Spleen (tissue), 11 donors: ENCODE data around the gene C4orf50. TPM values are rescaled to one million over a fixed set of nuclear protein-coding genes. Genes with fewer than 3 reads are reported as not detected.

Source experiments
- DNase-seq: peaks from one replicate; pipeline ENCODE4 v3.0.0-alpha.2; 2020
- H3K27ac ChIP-seq, 8 donors: fragments of 200-600 bp; sonication (generic) in 7 of 8; 1 replicate in 4 of 8; 2 replicates in 4 of 8; pipeline versions ENCODE4 v1.5.0 to v1.8.0; 2016 to 2021; ENCODE audit warnings: inconsistent platforms in 4 of 8, mild to moderate bottlenecking in 4 of 8, moderate library complexity in 1 of 8
- H3K27me3 ChIP-seq, 7 donors: fragments of 200-600 bp; sonication (generic) in 6 of 7; replicated peaks in 1 of 7; 1 replicate in 4 of 7; 2 replicates in 3 of 7; pipeline versions ENCODE4 v1.5.0 to v1.8.0; 2016 to 2021; ENCODE audit warnings: inconsistent platforms in 3 of 7, mild to moderate bottlenecking in 1 of 7
- H3K36me3 ChIP-seq, 6 donors: fragments of 200-600 bp; sonication (generic) in 5 of 6; 1 replicate in 4 of 6; 2 replicates in 2 of 6; pipeline versions ENCODE4 v1.5.0 to v1.8.0; 2016 to 2021; ENCODE audit warnings: inconsistent platforms in 2 of 6
- H3K4me1 ChIP-seq, 6 donors: fragments of 200-600 bp; sonication (generic) in 5 of 6; 1 replicate in 3 of 6; 2 replicates in 3 of 6; pipeline versions ENCODE4 v1.5.0 to v1.8.0; 2016 to 2021; ENCODE audit warnings: inconsistent platforms in 3 of 6
- H3K4me3 ChIP-seq, 8 donors: fragments of 200-600 bp; sonication (generic) in 7 of 8; 1 replicate in 4 of 8; 2 replicates in 4 of 8; pipeline versions ENCODE4 v1.5.0 to v1.8.0; 2016 to 2021; ENCODE audit warnings: inconsistent platforms in 4 of 8, mild to moderate bottlenecking in 4 of 8, moderate library complexity in 2 of 8
- H3K9me3 ChIP-seq, 8 donors: fragments of 200-600 bp; sonication (generic) in 7 of 8; 1 replicate in 4 of 8; 2 replicates in 4 of 8; pipeline versions ENCODE4 v1.5.0 to v1.8.0; 2016 to 2021; ENCODE audit warnings: inconsistent platforms in 4 of 8
- CTCF ChIP-seq, 11 experiments: fragments of 200-600 bp in 7 of 11; fragments of 450-650 bp in 4 of 11; sonication (generic) in 4 of 11; IDR thresholded peaks in 8 of 11; conservative IDR thresholded peaks in 3 of 11; 1 replicate in 7 of 11; 2 replicates in 4 of 11; pipeline versions ENCODE4 v1.4.0 to v1.8.0; 2016 to 2021; ENCODE audit warnings: antibody characterized with exemption in 11 of 11, inconsistent platforms in 4 of 11, mild to moderate bottlenecking in 1 of 11
- POLR2A ChIP-seq, 3 donors: fragments of 450-650 bp; IDR thresholded peaks; one replicate each; pipeline ENCODE4 v1.5.1; 2017; ENCODE audit warnings: antibody characterized with exemption in 3 of 3, mild to moderate bottlenecking in 1 of 3
- POLR2AphosphoS5 ChIP-seq, 3 donors: sonication (generic); formaldehyde crosslinking; IDR thresholded peaks; one replicate each; pipeline ENCODE4 v1.5.1; 2017; ENCODE audit warnings: antibody characterized with exemption in 3 of 3
- WGBS, 5 donors: extraction: QIAGEN DNeasy Blood & Tissue Kit in 3 of 5; methylation state at CpG; one replicate each; pipeline versions ENCODE4 v1.1.5 to v1.1.7; 2013 to 2018; 5-methylcytosine and 5-hydroxymethylcytosine counted together
- intact Hi-C: fragments of 100-400 bp; cut with DNase I; formaldehyde crosslinking; loops from one replicate; pipeline ENCODE4 v1.15.0; 2023; ENCODE audit warnings: low total_unique reads
- polyA plus RNA-seq, 3 donors: library from polyadenylated mRNA; stranded (reverse); fragments of 200-250 nt; gene quantifications; one replicate each; pipeline ENCODE4 v1.2.1, GENCODE V29; 2013
- total RNA-seq, 7 donors: library from RNA; depleted of rRNA in 3 of 7; stranded (reverse); fragments of >200 nt in 3 of 7; fragmentation: NEBNext Ultra II Directional in 4 of 7; extraction: Animal tissue kit (Norgen Biotek cat#: 25700) in 4 of 7; gene quantifications; one replicate each; pipeline versions ENCODE4 v1.1.0 to v1.2.1, GENCODE V29; 2016 to 2021
- donor health status: healthy with polysubstance abuse.
- donor health status: DM: no; HTN: no; CAD: no; lungs with moderate emphysema.
- donor health status: DM: no; HTN: no; CAD: no.
- donor health status: Bipolar disorder and iron deficiency.
- donor health status: healthy.
- donor health status: DM: no; HTN: no; CAD: no.
- donor health status: DM: yes; HTN: yes; CAD: no.

Gene C4orf50
- total and polyA plus RNA-seq, 10 donors: 0.02 to 2.5 (median 0.30) TPM

GRCh38 chr4:6030679-6031078, 12.4 kb upstream of the C4orf50 start:
- Histone ChIP-seq H3K27ac (no peak overlapping the region), H3K36me3 (no peaks in the 10 kb centered on the region), H3K9me3 (no peaks in the 10 kb centered on the region), H3K27me3 (peaks cover 0 to 3% (median 0%) of the 10 kb centered on the region in 7 donors), H3K4me3 (no peak overlapping the region), H3K4me1 (no peaks in the 10 kb centered on the region)
- intact Hi-C loops: no loop called here
- WGBS, 5 donors: 83 to 97% (median 87%) methylated on average over 7 of the region's 7 CpGs
- TF ChIP-seq POLR2A (IDR thresholded peaks at IDR 0.05) (no peak), POLR2AphosphoS5 (IDR thresholded peaks at IDR 0.05) (no peak), CTCF (IDR thresholded peaks at IDR 0.05 in 8 of 11, conservative IDR thresholded peaks at IDR 0.05 in 3 of 11) (no peak)
- no peak for DNase-seq

- 65 to 73% (median 69%) methylated on average over 6 of the region's 6 CpGs for WGBS, 5 donors
- intact Hi-C loops: no loop called here
- Histone ChIP-seq H3K27ac (no peak overlapping the region), H3K4me3 (no peak overlapping the region), H3K4me1 (no peaks in the 10 kb centered on the region), H3K27me3 (peaks cover 0 to 3% (median 0%) of the 10 kb centered on the region in 7 donors), H3K36me3 (no peaks in the 10 kb centered on the region), H3K9me3 (no peaks in the 10 kb centered on the region)
- DNase-seq: no peak
- TF ChIP-seq CTCF (IDR thresholded peaks at IDR 0.05 in 8 of 11, conservative IDR thresholded peaks at IDR 0.05 in 3 of 11) (no peak), POLR2AphosphoS5 (IDR thresholded peaks at IDR 0.05) (no peak), POLR2A (IDR thresholded peaks at IDR 0.05) (no peak)
Observed at GRCh38 chr4:6029254-6029653, 11.0 kb upstream of the C4orf50 start.

- H3K9me3 ChIP-seq: no peaks in the 10 kb centered on the region
- H3K27ac ChIP-seq: no peak overlapping the region
- TF ChIP-seq POLR2AphosphoS5 (IDR thresholded peaks at IDR 0.05) (no peak), POLR2A (IDR thresholded peaks at IDR 0.05) (no peak), CTCF (IDR thresholded peaks at IDR 0.05 in 8 of 11, conservative IDR thresholded peaks at IDR 0.05 in 3 of 11) (no peak)
- intact Hi-C loops: no loop called here
- peaks cover 0 to 7% (median 0%) of the 10 kb centered on the region in 7 donors for H3K27me3 ChIP-seq
- WGBS, 5 donors: 75 to 80% (median 78%) methylated on average over 10 of the region's 10 CpGs
- H3K4me1 ChIP-seq: no peaks in the 10 kb centered on the region
- H3K4me3 ChIP-seq: no peak overlapping the region
- no peak for DNase-seq
- H3K36me3 ChIP-seq: no peaks in the 10 kb centered on the region
Observed at GRCh38 chr4:6028168-6028567, 9.9 kb upstream of the C4orf50 start.

GRCh38 chr4:6027392-6027791, 9.2 kb upstream of the C4orf50 start:
- intact Hi-C loops: no loop called here
- H3K27ac ChIP-seq: no peak overlapping the region
- H3K4me1 ChIP-seq: peaks cover 0 to 7% (median 1%) of the 10 kb centered on the region in 6 donors
- peaks cover 0 to 7% (median 0%) of the 10 kb centered on the region in 7 donors for H3K27me3 ChIP-seq
- no peak for DNase-seq
- no peaks in the 10 kb centered on the region for H3K36me3 ChIP-seq
- TF ChIP-seq POLR2A (IDR thresholded peaks at IDR 0.05): no peak
- no peak for TF ChIP-seq CTCF (IDR thresholded peaks at IDR 0.05 in 8 of 11, conservative IDR thresholded peaks at IDR 0.05 in 3 of 11)
- TF ChIP-seq POLR2AphosphoS5 (IDR thresholded peaks at IDR 0.05): no peak
- H3K4me3 ChIP-seq: no peak overlapping the region
- 65 to 77% (median 70%) methylated on average over 9 of the region's 9 CpGs for WGBS, 5 donors
- no peaks in the 10 kb centered on the region for H3K9me3 ChIP-seq
